ENCODE data around the gene ZDHHC3. TPM values are rescaled to one million over a fixed set of nuclear protein-coding genes. Genes with fewer than 3 reads are reported as not detected.

The ZDHHC3 gene
- total RNA-seq, 1 donor from 2014 or later, result 41.2 TPM

DNA sequence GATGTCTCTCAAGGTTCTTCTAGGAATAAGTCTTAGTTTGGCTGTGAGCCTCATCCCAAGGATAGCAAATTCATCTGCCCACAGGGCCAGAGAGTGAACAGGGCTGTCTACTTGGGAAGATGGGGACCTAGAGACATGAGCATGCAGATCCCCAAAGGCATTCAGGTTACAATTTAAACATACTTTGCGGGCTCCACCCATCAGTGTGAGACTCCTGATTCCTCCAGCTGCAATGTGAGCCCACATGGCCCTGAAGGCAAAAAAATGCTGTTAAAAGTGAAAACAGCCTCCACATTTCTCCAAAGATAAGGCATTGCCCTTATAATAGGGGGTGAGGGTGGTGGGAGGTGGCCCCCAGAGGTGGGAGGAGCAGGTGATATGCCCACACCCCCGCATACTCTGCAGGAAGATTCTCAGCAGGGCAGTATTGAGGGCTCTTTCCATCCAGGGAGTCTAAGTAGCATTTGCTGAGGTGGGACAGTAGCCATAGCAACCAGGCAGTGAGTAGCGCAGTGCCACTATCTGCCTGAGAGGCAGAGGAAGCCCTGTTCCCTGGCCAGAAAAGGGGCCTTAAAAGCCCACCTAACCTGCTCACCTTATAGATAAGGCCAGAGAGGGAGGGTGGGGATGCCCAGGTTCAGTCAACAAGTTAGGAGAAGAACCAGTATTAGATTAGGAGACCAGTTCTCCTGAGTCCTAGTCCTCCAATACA is 70.4 kb downstream of the ZDHHC3 start:
- no peak overlapping the region for H3K4me3 ChIP-seq
- H3K79me2 ChIP-seq (ENCODE audit: low read depth), result no peaks in the 10 kb centered on the region
- no peak for DNase-seq (ENCODE audit: low spot score)
- peaks cover under 1% of the 10 kb centered on the region for H3K4me1 ChIP-seq
- Mint-ChIP-seq H3K4me3 (no peak overlapping the region), H3K4me1 (peaks cover 15% of the 10 kb centered on the region), H3K27me3 (ENCODE audit: insufficient read depth, low read depth) (peaks cover 2% of the 10 kb centered on the region), H3K36me3 (no peaks in the 10 kb centered on the region), H3K27ac (peak overlapping the region; percentile 14), H3K9me3 (peaks cover 2% of the 10 kb centered on the region)
- TF ChIP-seq EZH2phosphoT487 (IDR thresholded peaks at IDR 0.05), result no peak
- no peak for TF ChIP-seq EZH2 (IDR thresholded peaks at IDR 0.05)
- TF ChIP-seq, protein P1, sequence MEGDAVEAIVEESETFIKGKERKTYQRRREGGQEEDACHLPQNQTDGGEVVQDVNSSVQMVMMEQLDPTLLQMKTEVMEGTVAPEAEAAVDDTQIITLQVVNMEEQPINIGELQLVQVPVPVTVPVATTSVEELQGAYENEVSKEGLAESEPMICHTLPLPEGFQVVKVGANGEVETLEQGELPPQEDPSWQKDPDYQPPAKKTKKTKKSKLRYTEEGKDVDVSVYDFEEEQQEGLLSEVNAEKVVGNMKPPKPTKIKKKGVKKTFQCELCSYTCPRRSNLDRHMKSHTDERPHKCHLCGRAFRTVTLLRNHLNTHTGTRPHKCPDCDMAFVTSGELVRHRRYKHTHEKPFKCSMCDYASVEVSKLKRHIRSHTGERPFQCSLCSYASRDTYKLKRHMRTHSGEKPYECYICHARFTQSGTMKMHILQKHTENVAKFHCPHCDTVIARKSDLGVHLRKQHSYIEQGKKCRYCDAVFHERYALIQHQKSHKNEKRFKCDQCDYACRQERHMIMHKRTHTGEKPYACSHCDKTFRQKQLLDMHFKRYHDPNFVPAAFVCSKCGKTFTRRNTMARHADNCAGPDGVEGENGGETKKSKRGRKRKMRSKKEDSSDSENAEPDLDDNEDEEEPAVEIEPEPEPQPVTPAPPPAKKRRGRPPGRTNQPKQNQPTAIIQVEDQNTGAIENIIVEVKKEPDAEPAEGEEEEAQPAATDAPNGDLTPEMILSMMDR (IDR thresholded peaks at IDR 0.05), result no peak
- H2AFZ ChIP-seq (replicated peaks), result no peak overlapping the region
- no peaks in the 10 kb centered on the region for H4K20me1 ChIP-seq (ENCODE audit: low read depth)
- no peak overlapping the region for H3K4me2 ChIP-seq
- H3K9me3 ChIP-seq (ENCODE audit: low read depth), result no peaks in the 10 kb centered on the region
- no peak overlapping the region for H3K27ac ChIP-seq
- no peak overlapping the region for H3K9ac ChIP-seq
- H3K27me3 ChIP-seq, result no peaks in the 10 kb centered on the region
- no peaks in the 10 kb centered on the region for H3K36me3 ChIP-seq
- no peaks in the 10 kb centered on the region for H3F3A ChIP-seq (ENCODE audit: low read depth)

DNA sequence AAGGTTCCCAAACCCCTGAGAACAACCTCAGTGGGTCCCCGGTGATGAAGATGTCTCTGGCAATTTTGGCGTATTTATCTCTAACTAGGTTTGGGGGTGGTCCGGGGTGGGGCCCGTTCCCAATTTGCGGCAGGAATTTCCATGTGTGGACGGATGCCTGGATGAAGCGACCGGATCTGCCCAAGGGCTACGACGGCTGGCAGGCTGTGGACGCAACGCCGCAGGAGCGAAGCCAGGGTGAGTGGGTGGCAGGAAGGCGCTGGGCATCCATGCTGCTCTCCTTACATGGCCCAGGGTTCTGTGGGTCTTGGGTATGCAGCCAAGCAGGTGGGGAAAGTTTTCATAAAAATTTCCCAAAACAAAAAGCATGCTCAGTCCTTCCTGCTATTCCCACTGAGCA is 72.2 kb downstream of the ZDHHC3 start:
- Histone ChIP-seq H3K4me3 (no peak overlapping the region), H3K4me2 (no peak overlapping the region), H3K27ac (no peak overlapping the region), H3K79me2 (ENCODE audit: low read depth) (no peaks in the 10 kb centered on the region), H2AFZ (replicated peaks) (no peak overlapping the region), H3K9ac (no peak overlapping the region), H3K27me3 (no peaks in the 10 kb centered on the region), H3K9me3 (ENCODE audit: low read depth) (no peaks in the 10 kb centered on the region), H4K20me1 (ENCODE audit: low read depth) (no peaks in the 10 kb centered on the region), H3K36me3 (no peaks in the 10 kb centered on the region), H3F3A (ENCODE audit: low read depth) (peaks cover 6% of the 10 kb centered on the region), H3K4me1 (peaks cover 19% of the 10 kb centered on the region)
- TF ChIP-seq EZH2phosphoT487 (IDR thresholded peaks at IDR 0.05) (no peak), EZH2 (IDR thresholded peaks at IDR 0.05) (no peak)
- TF ChIP-seq, protein P1 (IDR thresholded peaks at IDR 0.05), result no peak
- no peak overlapping the region for H3K4me3 Mint-ChIP-seq
- no peak for DNase-seq (ENCODE audit: low spot score)
- no peak overlapping the region for H3K27ac Mint-ChIP-seq
- H3K4me1 Mint-ChIP-seq, result peaks cover 31% of the 10 kb centered on the region
- no peaks in the 10 kb centered on the region for H3K36me3 Mint-ChIP-seq
- H3K9me3 Mint-ChIP-seq, result no peaks in the 10 kb centered on the region
- H3K27me3 Mint-ChIP-seq (ENCODE audit: insufficient read depth, low read depth), result peaks cover 4% of the 10 kb centered on the region

DNA sequence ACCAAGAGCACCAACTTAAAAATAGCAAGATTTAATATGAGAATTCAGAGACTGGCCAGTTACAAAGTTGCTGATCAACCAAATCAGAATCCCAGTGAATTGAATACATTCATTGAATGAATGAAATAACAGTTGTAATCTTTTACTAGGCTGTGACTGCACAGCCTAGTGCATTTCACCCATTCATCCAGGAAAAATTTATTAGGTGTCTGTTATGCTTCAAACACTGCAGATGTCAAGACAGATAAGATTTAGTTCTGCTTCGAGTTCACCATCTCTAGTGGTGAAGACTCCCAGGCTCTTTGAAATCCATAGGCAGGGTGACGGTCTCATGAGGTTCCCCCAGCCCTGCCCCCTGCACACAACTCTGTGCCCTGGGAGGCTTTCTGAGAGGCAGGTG is 72.7 kb downstream of the ZDHHC3 start:
- Mint-ChIP-seq H3K27me3 (ENCODE audit: insufficient read depth, low read depth) (peaks cover 4% of the 10 kb centered on the region), H3K9me3 (no peaks in the 10 kb centered on the region), H3K4me1 (peaks cover 32% of the 10 kb centered on the region), H3K27ac (no peak overlapping the region), H3K36me3 (no peaks in the 10 kb centered on the region), H3K4me3 (no peak overlapping the region)
- no peak overlapping the region for H3K27ac ChIP-seq
- H3K4me1 ChIP-seq, result peaks cover 24% of the 10 kb centered on the region
- H4K20me1 ChIP-seq (ENCODE audit: low read depth), result no peaks in the 10 kb centered on the region
- H3K9ac ChIP-seq, result no peak overlapping the region
- no peak overlapping the region for H3K4me3 ChIP-seq
- no peaks in the 10 kb centered on the region for H3K36me3 ChIP-seq
- H3F3A ChIP-seq (ENCODE audit: low read depth), result peaks cover 6% of the 10 kb centered on the region
- no peak for DNase-seq (ENCODE audit: low spot score)
- no peak overlapping the region for H3K4me2 ChIP-seq
- no peak overlapping the region for H2AFZ ChIP-seq (replicated peaks)
- H3K27me3 ChIP-seq, result no peaks in the 10 kb centered on the region
- no peaks in the 10 kb centered on the region for H3K9me3 ChIP-seq (ENCODE audit: low read depth)
- H3K79me2 ChIP-seq (ENCODE audit: low read depth), result no peaks in the 10 kb centered on the region
- TF ChIP-seq EZH2 (IDR thresholded peaks at IDR 0.05) (no peak), EZH2phosphoT487 (IDR thresholded peaks at IDR 0.05) (no peak)
- TF ChIP-seq, protein P1 (IDR thresholded peaks at IDR 0.05), result no peak

All from neural progenitor cell (in vitro differentiated cells).